Heart right ventricle (tissue), 16 donors: ENCODE results near the gene CALCR. TPM values are rescaled to one million over a fixed set of nuclear protein-coding genes. Genes with fewer than 3 reads are reported as not detected.

ENCODE experiments used
- ATAC-seq, 8 donors: fragments of 200-7000 bp; cut with Tn5 transposase; one replicate each; pipeline ENCODE4 v1.9.1; 2020; ENCODE audit warnings: mild to moderate bottlenecking in 8 of 8, moderate library complexity in 8 of 8, moderate number of reproducible peaks in 1 of 8
- DNase-seq, 2 donors: peaks; one replicate each; pipeline ENCODE4 v3.0.0-alpha.2; 2020
- H3K27ac ChIP-seq, 10 donors: fragments of 200-600 bp; sonication (generic) in 2 of 10; one replicate each; pipeline versions ENCODE4 v1.5.0 to v1.8.0; 2020 to 2022; ENCODE audit warnings: mild to moderate bottlenecking in 3 of 10
- H3K27me3 ChIP-seq, 7 donors: fragments of 200-600 bp; one replicate each; pipeline ENCODE4 v1.8.0; 2021 to 2022; ENCODE audit warnings: mild to moderate bottlenecking in 2 of 7
- H3K36me3 ChIP-seq, 9 donors: fragments of 200-600 bp; sonication (generic) in 1 of 9; one replicate each; pipeline versions ENCODE4 v1.5.0 to v1.8.0; 2020 to 2022; ENCODE audit warnings: mild to moderate bottlenecking in 2 of 9
- H3K4me1 ChIP-seq, 9 donors: fragments of 200-600 bp; sonication (generic) in 1 of 9; one replicate each; pipeline versions ENCODE4 v1.5.0 to v1.8.0; 2020 to 2022; ENCODE audit warnings: mild to moderate bottlenecking in 4 of 9
- H3K4me3 ChIP-seq, 10 donors: fragments of 200-600 bp; sonication (generic) in 2 of 10; one replicate each; pipeline versions ENCODE4 v1.5.0 to v1.8.0; 2020 to 2022; ENCODE audit warnings: mild to moderate bottlenecking in 7 of 10, moderate library complexity in 2 of 10
- H3K9me3 ChIP-seq, 11 donors: fragments of 200-600 bp in 10 of 11; sonication (generic) in 2 of 11; one replicate each; pipeline versions ENCODE4 v1.5.0 to v1.8.0; 2013 to 2022; ENCODE audit warnings: mild to moderate bottlenecking in 2 of 11, control low read depth in 1 of 11, moderate library complexity in 1 of 11
- CTCF ChIP-seq, 9 donors: fragments of 200-600 bp; sonication (generic) in 2 of 9; IDR thresholded peaks; one replicate each; pipeline versions ENCODE4 v1.5.0 to v1.8.0; 2021 to 2022; ENCODE audit warnings: antibody characterized with exemption in 9 of 9, mild to moderate bottlenecking in 5 of 9, moderate library complexity in 1 of 9
- WGBS, 2 donors: extraction: QIAGEN DNeasy Blood & Tissue Kit; methylation state at CpG; one replicate each; pipeline ENCODE4 v1.1.7; 2013; ENCODE audit warnings: inconsistent platforms in 1 of 2; 5-methylcytosine and 5-hydroxymethylcytosine counted together
- intact Hi-C, 10 donors: fragments of 100-400 bp; cut with DNase I; formaldehyde crosslinking; loops; one replicate each; pipeline versions ENCODE4 v1.11.1 to v1.14.2; 2022
- polyA plus RNA-seq, 2 donors: library from polyadenylated mRNA; stranded (reverse); fragments of 200-250 nt; gene quantifications; one replicate each; pipeline ENCODE4 v1.2.3, GENCODE V29; 2013
- total RNA-seq, 10 donors: library from RNA; stranded (reverse); fragmentation: NEBNext Ultra II Directional in 3 of 10; extraction: Animal tissue kit (Norgen Biotek cat#: 25700) in 3 of 10; gene quantifications; one replicate each; pipeline versions ENCODE4 v1.2.1 to v1.2.4, GENCODE V29; 2021 to 2023
- donor health status: Arrhythmogenic right ventricular cardiomyopathy.
- donor health status: ischemic (EF 13 %, LVEDD 7.1; RV severe dilation, severe dysfunction).
- donor health status: healthy with polysubstance abuse.
- donor health status: DM: no; HTN: yes; CAD: no.
- donor health status: DM: no; HTN: no; CAD: no.
- donor health status: ischemic (EF 25% LVEDD 6.9; RV normal size, moderate dysfunction).
- donor health status: ischemic (EF 25% LVEDD 5.7; RV mildly dilated, moderate dysfunction).
- donor health status: healthy.
- donor health status: DM: yes; HTN: yes; CAD: no.
- donor health status: Ischemic cardiomyopathy.
- donor health status: ischemic (EF 35%, LVEDD 5.7; RV mildly dilated, moderate dysfunction).
- donor health status: nonischemic (EF 11% LVEDD 7.7; RV severe dilation, severe dysfunction).
- donor health status: DM: yes; HTN: yes; CAD: no.
- donor health status: PGD.
- donor health status: ischemic (EF 29% LVEDD 5.4; RV normal size, mild dysfunction).
- donor health status: nonischemic (EF 23%, LVEDD 6.1; RV moderate dilation, normal function).

Gene CALCR
- total and polyA plus RNA-seq, 12 donors, result 0.10 to 0.12 TPM; not detected in 10

DNA sequence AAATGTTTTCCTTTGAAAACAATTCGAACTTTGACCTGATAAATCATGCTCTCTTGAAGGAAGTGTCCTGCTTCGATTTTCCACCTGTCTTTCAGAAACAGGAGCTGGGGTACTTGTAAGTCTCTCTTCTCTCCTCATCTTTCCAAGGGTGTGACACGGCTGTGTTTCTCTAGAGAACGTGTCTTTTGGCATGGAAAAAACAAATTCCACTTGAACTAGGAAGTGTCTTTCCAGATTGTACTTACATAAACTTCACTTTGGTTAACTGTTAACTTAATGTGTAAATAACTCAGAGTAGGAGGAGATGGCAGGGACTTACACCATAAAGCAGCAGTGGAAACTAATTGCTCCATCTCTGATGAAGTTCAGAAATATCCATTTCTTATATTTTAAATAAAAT lies 4.2 kb upstream of the CALCR start:
- peaks cover 0 to 39% (median 29%) of the 10 kb centered on the region in 7 donors for H3K27me3 ChIP-seq
- H3K4me3 ChIP-seq, result no peak overlapping the region
- intact Hi-C loops, result no loop called here
- no peak for DNase-seq
- H3K36me3 ChIP-seq, result no peaks in the 10 kb centered on the region
- H3K27ac ChIP-seq, result no peak overlapping the region
- no peaks in the 10 kb centered on the region for H3K9me3 ChIP-seq
- 54 to 55% methylated on average over 4 of the region's 4 CpGs for WGBS, 2 donors
- no peak for TF ChIP-seq CTCF (IDR thresholded peaks at IDR 0.05)
- H3K4me1 ChIP-seq, result peaks cover 0 to 12% (median 0%) of the 10 kb centered on the region in 9 donors
- no peak for ATAC-seq

DNA sequence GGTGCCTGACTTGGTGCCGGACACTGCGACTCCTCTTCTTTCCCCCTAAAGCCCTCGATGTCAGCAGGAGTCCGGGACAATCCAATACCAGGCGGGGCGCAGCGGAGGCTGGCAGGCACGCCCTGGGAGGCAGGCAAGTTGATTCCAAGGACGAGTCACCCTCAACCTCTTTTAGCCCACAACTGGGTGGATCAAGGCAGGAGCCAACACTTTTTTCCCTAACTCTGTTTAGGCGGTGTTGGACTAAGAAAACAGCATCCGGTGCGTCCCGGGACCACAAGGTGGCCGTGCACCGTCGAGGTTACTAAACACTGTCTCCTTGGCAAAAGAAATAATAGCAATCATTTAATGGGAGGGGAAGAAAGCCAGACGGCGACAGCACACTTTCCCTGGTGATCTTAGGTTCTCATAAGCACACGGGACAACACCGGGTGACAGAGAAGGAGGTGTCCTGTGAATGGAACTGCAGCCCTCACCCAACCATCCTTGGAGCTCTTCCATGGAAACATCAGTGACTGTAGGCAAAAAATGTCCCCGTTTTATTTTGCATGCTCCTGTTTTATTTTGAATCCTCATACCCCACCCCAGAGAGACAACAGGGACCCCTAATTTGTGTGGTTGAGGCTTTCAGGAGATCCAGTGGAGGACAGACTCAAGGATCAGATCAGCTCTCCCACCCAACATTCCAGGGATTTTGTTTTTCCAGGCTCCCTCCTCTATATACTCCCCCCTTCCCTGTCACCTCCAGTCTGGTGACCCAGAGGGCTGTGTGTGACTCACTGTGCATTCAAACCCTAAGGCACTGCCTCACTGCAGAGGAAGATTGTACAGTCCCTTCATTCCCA lies 1.3 kb upstream of the CALCR start:
- H3K9me3 ChIP-seq, result no peaks in the 10 kb centered on the region
- DNase-seq (no peak), ATAC-seq (no peak)
- H3K4me1 ChIP-seq, result peaks cover 0 to 12% (median 0%) of the 10 kb centered on the region in 9 donors
- 5 to 8% methylated on average over 21 of the region's 21 CpGs for WGBS, 2 donors
- peaks cover 0 to 65% (median 42%) of the 10 kb centered on the region in 7 donors for H3K27me3 ChIP-seq
- no peak for TF ChIP-seq CTCF (IDR thresholded peaks at IDR 0.05)
- no peak overlapping the region for H3K27ac ChIP-seq
- no peaks in the 10 kb centered on the region for H3K36me3 ChIP-seq
- intact Hi-C loops, result no loop called here
- H3K4me3 ChIP-seq, result no peak overlapping the region

DNA sequence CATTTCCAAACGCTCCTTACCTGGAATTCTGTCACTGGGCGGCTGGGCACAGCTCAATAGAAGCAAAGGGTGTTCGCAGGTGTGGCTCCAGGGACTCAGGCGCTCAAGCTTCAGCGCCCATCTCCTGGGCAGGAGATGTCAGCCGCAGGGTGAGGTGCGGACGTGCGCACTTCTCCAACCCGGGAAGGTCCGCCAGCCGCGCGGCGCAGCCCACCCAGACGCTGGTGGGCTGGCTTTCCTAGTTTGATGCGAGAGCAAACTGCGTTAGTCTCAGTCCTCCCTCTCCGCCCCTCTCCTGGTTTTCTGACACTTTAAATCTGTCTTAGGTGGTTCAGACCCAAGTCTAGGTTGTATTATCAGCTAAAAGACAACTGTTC lies 267 bp downstream of the CALCR start:
- H3K36me3 ChIP-seq, result no peaks in the 10 kb centered on the region
- ATAC-seq (no peak), DNase-seq (no peak)
- no peak overlapping the region for H3K27ac ChIP-seq
- no peaks in the 10 kb centered on the region for H3K9me3 ChIP-seq
- peaks cover 0 to 68% (median 42%) of the 10 kb centered on the region in 7 donors for H3K27me3 ChIP-seq
- H3K4me3 ChIP-seq, result peak overlapping the region in 3 of 10 donors; percentile 3 to 26 (median 20)
- WGBS, 2 donors, result 1% methylated on average over 19 of the region's 19 CpGs
- H3K4me1 ChIP-seq, result peaks cover 0 to 12% (median 0%) of the 10 kb centered on the region in 9 donors
- intact Hi-C loops, result no loop called here
- no peak for TF ChIP-seq CTCF (IDR thresholded peaks at IDR 0.05)

DNA sequence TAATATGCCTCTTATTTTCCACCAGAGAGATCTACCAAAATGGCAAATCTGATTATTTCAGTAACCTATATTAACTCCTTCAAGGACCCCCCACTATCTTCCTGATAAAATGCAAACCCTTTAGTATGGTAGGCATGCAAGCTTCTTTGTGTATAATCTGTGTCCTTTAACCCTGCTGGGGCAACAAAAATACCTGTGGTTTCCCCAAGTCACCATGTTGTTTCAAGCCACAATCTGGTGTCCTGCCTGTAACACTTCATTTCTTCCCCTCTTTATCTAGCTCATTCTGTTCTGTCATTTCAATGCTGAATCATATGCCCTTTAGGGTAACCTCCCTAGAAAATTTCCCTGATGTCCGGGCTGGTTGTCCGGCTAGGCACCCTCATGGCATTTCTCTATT lies 5.3 kb downstream of the CALCR start:
- TF ChIP-seq CTCF (IDR thresholded peaks at IDR 0.05), result no peak
- ATAC-seq (no peak), DNase-seq (no peak)
- intact Hi-C loops, result no loop called here
- peaks cover 0 to 36% (median 21%) of the 10 kb centered on the region in 7 donors for H3K27me3 ChIP-seq
- no peaks in the 10 kb centered on the region for H3K9me3 ChIP-seq
- H3K27ac ChIP-seq, result no peak overlapping the region
- no peak overlapping the region for H3K4me3 ChIP-seq
- H3K36me3 ChIP-seq, result no peaks in the 10 kb centered on the region
- peaks cover 0 to 1% (median 0%) of the 10 kb centered on the region in 9 donors for H3K4me1 ChIP-seq
- 80 to 88% methylated on average over 2 of the region's 2 CpGs for WGBS, 2 donors
